Measurements from ENCODE around the gene HAO2.

HAO2 gene

DNA sequence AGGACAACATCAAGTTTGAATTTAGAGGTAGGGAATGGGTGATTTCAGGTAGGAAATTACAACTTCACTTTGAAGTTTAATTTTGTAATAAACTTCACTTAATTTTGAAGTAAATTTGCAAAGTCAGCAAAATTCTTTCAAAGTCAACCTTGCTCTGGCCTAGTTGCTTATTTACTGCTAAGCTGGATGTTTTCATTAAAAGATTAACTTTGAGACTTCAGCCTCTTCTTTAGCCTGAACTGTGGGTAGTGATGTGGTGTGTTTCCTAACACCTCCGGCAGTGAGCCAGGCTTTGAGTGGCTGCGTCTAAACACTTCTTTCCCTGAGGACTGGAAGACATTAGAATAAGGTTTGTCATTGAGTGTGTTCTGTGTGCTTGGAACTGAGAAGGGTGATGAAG, at the start of gene HAO2:
HAO2 (plus strand) TSS at position 232 of the 400 bp plus-strand sequence. CDS start 12,301 bp downstream, outside the sequence.
- Histone ChIP-seq H3K4me3 (ENCODE audit: low read depth in 1 of 5, low read length in 5 of 5) (no peak within 1 kb of the TSS), H3K9me3 (ENCODE audit: control insufficient read depth in 5 of 5, low read length in 5 of 5) (no peaks in the 10 kb centered on the region), H3K36me3 (ENCODE audit: control insufficient read depth in 5 of 5, insufficient read depth in 5 of 5, low read length in 5 of 5) (no peaks in the 10 kb centered on the region), H3K4me1 (ENCODE audit: control insufficient read depth in 5 of 5, insufficient read depth in 5 of 5, low read length in 5 of 5) (peaks cover 0 to 4% (median 0%) of the 10 kb centered on the region in 5 donors), H3K9ac (ENCODE audit: low read length in 5 of 5) (no peak within 1 kb of the TSS), H3K27ac (ENCODE audit: low read depth, low read length) (no peak within 1 kb of the TSS), H3K27me3 (ENCODE audit: control insufficient read depth in 5 of 5, insufficient read depth in 4 of 5, low read length in 5 of 5) (no peaks in the 10 kb centered on the region)

DNA sequence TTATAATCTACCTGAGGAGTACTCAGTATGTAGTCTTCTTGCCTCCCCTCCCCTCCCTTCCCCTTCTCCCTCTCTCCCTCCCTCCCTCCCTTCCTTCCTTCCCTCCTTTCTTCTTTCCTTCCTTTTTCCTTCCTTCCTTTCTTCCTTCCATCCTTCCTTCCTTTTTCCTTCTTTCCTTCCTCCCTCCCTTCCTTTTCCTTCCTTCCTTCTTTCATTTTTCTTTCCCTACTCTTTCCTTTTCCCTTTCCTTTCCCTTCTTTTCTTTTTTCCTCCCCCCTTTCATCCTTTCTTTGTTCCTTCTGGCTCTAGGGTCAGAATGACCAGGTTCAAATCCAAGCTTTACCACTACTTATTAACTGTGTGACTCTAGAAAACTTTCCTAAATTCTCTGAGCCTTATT, 48.5 kb upstream of the HAO2 start:
- H3K4me1 ChIP-seq (ENCODE audit: control insufficient read depth in 5 of 5, insufficient read depth in 5 of 5, low read length in 5 of 5) = no peaks in the 10 kb centered on the region
- no peak overlapping the region for H3K4me3 ChIP-seq (ENCODE audit: low read depth in 1 of 5, low read length in 5 of 5)
- peaks cover 0 to 3% (median 0%) of the 10 kb centered on the region in 5 donors for H3K27me3 ChIP-seq (ENCODE audit: control insufficient read depth in 5 of 5, insufficient read depth in 4 of 5, low read length in 5 of 5)
- no peaks in the 10 kb centered on the region for H3K36me3 ChIP-seq (ENCODE audit: control insufficient read depth in 5 of 5, insufficient read depth in 5 of 5, low read length in 5 of 5)
- H3K27ac ChIP-seq (ENCODE audit: low read depth, low read length) = no peak overlapping the region
- H3K9me3 ChIP-seq (ENCODE audit: control insufficient read depth in 5 of 5, low read length in 5 of 5) = no peaks in the 10 kb centered on the region
- no peak overlapping the region for H3K9ac ChIP-seq (ENCODE audit: low read length in 5 of 5)

DNA sequence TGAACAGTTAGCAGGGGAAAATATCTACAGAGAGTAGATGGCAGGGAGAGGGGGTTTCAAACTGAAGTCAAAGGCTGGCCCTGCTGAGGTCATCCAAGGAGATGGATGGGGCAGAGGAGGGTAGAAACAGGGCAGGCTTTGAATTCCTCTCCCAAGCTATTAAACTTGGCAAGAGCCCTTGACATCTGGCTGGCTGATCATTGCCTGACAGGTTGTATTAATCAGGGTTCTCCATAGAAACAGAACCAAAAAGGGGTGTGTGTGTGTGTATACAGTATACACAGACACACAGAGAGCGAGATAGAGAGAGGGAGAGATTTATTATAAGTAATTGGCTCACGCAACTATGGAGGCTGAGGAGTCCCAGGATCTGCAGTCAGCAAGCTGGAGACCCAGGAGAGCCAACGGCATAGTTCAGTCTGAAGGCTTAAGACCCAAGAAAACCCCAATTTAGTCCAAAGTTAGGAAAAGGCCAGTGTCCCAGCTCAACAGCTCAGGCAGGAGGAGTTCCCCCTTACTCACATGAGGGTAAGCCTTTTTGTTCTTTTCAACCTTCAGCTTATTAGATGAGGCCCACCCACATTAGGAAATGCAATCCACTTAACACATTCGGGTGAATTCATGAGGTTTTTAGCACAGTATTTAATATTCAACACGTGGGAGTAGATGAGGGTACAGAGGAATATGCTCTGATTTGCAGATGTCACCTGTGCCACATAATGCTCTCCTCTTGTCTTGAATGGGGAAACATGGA, 46.7 kb upstream of the HAO2 start:
- no peak overlapping the region for H3K27ac ChIP-seq (ENCODE audit: low read depth, low read length)
- no peak overlapping the region for H3K9ac ChIP-seq (ENCODE audit: low read length in 5 of 5)
- H3K36me3 ChIP-seq (ENCODE audit: control insufficient read depth in 5 of 5, insufficient read depth in 5 of 5, low read length in 5 of 5) = no peaks in the 10 kb centered on the region

DNA sequence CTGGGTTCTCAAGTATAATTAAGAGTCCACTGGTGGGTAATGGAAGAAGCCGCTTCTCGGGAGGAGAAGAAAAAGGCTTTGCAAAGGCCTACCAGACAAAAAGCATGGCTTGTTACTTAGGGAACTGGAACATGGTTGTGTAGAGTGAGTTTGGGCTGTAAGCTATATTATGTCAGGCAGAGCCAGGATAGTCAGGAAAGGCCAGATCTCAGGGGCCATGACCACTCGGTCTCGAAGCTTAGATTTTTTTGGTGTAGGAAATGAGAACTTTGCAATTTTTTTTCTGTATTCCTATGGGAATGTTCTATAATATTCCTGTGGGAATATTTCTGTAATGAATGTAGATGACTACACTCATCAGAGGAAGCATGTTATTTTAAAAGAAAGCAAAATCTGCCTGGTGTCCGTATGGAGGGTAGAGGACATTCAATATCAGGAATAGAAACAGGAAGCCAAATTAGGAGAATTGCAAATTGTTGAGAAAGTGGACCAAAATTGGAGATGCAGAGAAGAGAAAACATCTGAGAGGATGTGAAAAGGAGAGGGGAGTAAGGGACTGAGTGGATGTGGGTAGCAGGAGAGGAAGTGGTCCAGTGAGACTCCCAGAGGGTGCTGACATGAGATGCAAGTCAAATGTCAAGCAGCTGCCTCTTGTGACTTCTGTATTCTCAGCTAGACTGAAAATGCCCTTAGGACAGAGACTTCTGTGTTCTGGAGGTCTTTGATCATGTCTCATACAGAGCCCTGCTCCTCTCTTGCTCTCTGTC, 45.2 kb upstream of the HAO2 start:
- Histone ChIP-seq H3K27ac (ENCODE audit: low read depth, low read length) (no peak overlapping the region), H3K4me3 (ENCODE audit: low read depth in 1 of 5, low read length in 5 of 5) (no peak overlapping the region)

More for the DNA sequence above, 46.7 kb upstream of the HAO2 start:
- H3K4me1 ChIP-seq (ENCODE audit: control insufficient read depth in 5 of 5, insufficient read depth in 5 of 5, low read length in 5 of 5) = peaks cover 0 to 5% (median 2%) of the 10 kb centered on the region in 5 donors
- H3K27me3 ChIP-seq (ENCODE audit: control insufficient read depth in 5 of 5, insufficient read depth in 4 of 5, low read length in 5 of 5) = peaks cover 0 to 4% (median 0%) of the 10 kb centered on the region in 5 donors
- no peak overlapping the region for H3K4me3 ChIP-seq (ENCODE audit: low read depth in 1 of 5, low read length in 5 of 5)
- no peaks in the 10 kb centered on the region for H3K9me3 ChIP-seq (ENCODE audit: control insufficient read depth in 5 of 5, low read length in 5 of 5)

DNA sequence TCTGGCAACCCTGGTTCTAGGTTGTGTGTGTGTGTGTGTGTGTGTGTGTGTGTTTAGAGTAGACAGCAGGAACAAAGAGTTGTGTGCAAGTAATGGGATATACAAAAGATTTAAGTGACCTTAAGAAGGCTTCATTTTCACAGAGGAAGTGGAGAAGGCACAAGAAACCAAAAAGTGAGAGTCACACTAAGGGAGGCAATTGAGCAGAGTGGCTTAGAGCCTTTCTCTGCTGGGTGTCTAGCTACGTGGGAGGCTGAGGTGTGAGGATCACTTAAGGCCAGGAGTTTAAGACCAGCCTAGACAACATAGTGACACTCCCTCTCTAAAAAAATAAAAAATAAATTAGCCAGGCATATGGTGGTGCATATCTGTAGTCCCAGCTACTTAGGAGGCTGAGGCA, 44.4 kb upstream of the HAO2 start:
- Histone ChIP-seq H3K9ac (ENCODE audit: low read length in 5 of 5) (no peak overlapping the region), H3K4me1 (ENCODE audit: control insufficient read depth in 5 of 5, insufficient read depth in 5 of 5, low read length in 5 of 5) (peaks cover 0 to 14% (median 13%) of the 10 kb centered on the region in 5 donors), H3K36me3 (ENCODE audit: control insufficient read depth in 5 of 5, insufficient read depth in 5 of 5, low read length in 5 of 5) (no peaks in the 10 kb centered on the region), H3K9me3 (ENCODE audit: control insufficient read depth in 5 of 5, low read length in 5 of 5) (no peaks in the 10 kb centered on the region), H3K27ac (ENCODE audit: low read depth, low read length) (no peak overlapping the region), H3K4me3 (ENCODE audit: low read depth in 1 of 5, low read length in 5 of 5) (no peak overlapping the region), H3K27me3 (ENCODE audit: control insufficient read depth in 5 of 5, insufficient read depth in 4 of 5, low read length in 5 of 5) (peaks cover 0 to 7% (median 0%) of the 10 kb centered on the region in 5 donors)

More for the DNA sequence above, 45.2 kb upstream of the HAO2 start:
- H3K9ac ChIP-seq (ENCODE audit: low read length in 5 of 5) = no peak overlapping the region
- H3K36me3 ChIP-seq (ENCODE audit: control insufficient read depth in 5 of 5, insufficient read depth in 5 of 5, low read length in 5 of 5) = no peaks in the 10 kb centered on the region
- no peaks in the 10 kb centered on the region for H3K9me3 ChIP-seq (ENCODE audit: control insufficient read depth in 5 of 5, low read length in 5 of 5)
- peaks cover 0 to 7% (median 0%) of the 10 kb centered on the region in 5 donors for H3K27me3 ChIP-seq (ENCODE audit: control insufficient read depth in 5 of 5, insufficient read depth in 4 of 5, low read length in 5 of 5)
- H3K4me1 ChIP-seq (ENCODE audit: control insufficient read depth in 5 of 5, insufficient read depth in 5 of 5, low read length in 5 of 5) = peaks cover 0 to 14% (median 13%) of the 10 kb centered on the region in 5 donors

DNA sequence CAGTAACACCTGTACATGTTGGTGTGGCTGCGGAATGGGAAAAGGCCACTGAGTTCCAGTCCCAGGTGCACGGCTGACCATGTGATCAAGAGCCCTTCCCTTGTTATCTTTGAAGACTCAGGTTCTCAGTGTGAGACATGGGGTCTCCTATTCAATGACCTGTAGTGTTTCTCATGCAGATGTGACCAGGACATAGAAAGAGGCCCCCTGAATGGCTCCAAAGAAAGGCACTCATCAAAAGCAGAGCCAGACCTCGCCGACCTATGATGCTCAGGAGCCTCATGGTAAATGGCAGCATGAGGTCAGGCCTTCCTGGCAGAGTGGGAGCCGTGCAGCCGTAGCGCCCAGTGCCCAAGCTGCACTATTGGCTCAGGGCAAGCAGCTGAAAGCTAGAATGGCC, 42.3 kb upstream of the HAO2 start:
- Histone ChIP-seq H3K36me3 (ENCODE audit: control insufficient read depth in 5 of 5, insufficient read depth in 5 of 5, low read length in 5 of 5) (no peaks in the 10 kb centered on the region), H3K27ac (ENCODE audit: low read depth, low read length) (no peak overlapping the region), H3K9ac (ENCODE audit: low read length in 5 of 5) (no peak overlapping the region), H3K27me3 (ENCODE audit: control insufficient read depth in 5 of 5, insufficient read depth in 4 of 5, low read length in 5 of 5) (peaks cover 0 to 7% (median 0%) of the 10 kb centered on the region in 5 donors), H3K4me3 (ENCODE audit: low read depth in 1 of 5, low read length in 5 of 5) (no peak overlapping the region), H3K9me3 (ENCODE audit: control insufficient read depth in 5 of 5, low read length in 5 of 5) (no peaks in the 10 kb centered on the region), H3K4me1 (ENCODE audit: control insufficient read depth in 5 of 5, insufficient read depth in 5 of 5, low read length in 5 of 5) (peaks cover 0 to 14% (median 13%) of the 10 kb centered on the region in 5 donors)

DNA sequence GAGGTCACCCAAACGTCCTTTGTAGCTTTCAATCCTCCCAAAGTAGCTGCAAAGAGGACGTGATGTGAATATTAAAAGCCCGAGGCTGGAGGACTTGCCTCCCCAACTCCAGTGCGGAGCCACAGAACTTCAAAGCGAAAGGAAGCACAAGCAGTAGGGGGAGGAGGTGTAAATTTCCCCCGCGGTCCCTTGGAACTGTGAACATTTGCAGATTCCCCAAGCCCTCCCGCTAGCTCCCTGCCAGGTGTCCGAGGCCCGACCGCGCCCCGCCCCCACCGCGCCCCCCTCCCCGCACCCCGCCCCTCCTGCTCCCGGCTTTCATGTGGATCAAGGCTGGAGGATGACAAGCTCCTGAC, 41.5 kb upstream of the HAO2 start:
- Histone ChIP-seq H3K9me3 (ENCODE audit: control insufficient read depth in 5 of 5, low read length in 5 of 5) (no peaks in the 10 kb centered on the region), H3K36me3 (ENCODE audit: control insufficient read depth in 5 of 5, insufficient read depth in 5 of 5, low read length in 5 of 5) (no peaks in the 10 kb centered on the region), H3K4me1 (ENCODE audit: control insufficient read depth in 5 of 5, insufficient read depth in 5 of 5, low read length in 5 of 5) (peaks cover 0 to 14% (median 13%) of the 10 kb centered on the region in 5 donors), H3K4me3 (ENCODE audit: low read depth in 1 of 5, low read length in 5 of 5) (peak overlapping the region; percentile 51 to 66 (median 52)), H3K27ac (ENCODE audit: low read depth, low read length) (no peak overlapping the region), H3K27me3 (ENCODE audit: control insufficient read depth in 5 of 5, insufficient read depth in 4 of 5, low read length in 5 of 5) (peaks cover 0 to 7% (median 0%) of the 10 kb centered on the region in 5 donors), H3K9ac (ENCODE audit: low read length in 5 of 5) (peak overlapping the region in 2 of 5 donors; percentile 47 to 60)

DNA sequence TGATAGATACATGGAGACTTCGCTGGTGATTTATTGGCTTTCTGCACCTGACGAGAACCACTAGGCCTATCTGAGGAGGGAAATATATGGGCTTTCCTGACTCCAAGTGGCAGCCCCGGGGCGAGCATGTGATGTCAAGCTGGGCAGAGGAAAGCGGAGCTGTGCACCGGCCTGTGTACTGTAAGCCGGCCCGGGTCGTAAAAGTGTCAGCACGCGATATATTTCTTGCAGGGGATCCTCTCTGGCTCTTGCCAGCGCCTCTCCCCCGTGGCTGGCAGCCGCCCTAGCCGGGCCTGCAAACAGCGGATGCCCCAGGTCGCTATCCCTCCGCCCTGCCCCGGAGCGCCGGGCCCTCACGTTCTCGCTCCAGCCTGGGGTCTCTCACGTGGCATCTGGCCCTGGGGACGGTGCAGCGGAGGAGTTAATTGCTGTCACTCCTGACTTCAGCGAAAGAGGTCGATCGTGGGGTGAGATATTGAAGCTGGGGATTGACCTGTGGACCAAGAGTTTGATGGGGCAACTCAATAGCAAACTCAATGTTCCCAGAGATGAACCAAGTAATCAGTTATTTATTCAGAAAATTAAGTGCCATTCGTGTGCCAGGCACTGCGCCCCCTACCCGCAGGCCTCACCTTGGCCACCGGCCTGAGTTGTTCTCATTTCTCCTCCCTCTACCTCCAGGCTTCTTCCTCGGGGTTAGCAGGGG, 41.0 kb upstream of the HAO2 start:
- H3K27ac ChIP-seq (ENCODE audit: low read depth, low read length) = no peak overlapping the region
- H3K9ac ChIP-seq (ENCODE audit: low read length in 5 of 5) = peak overlapping the region in 3 of 5 donors; percentile 47 to 60 (median 57)
- H3K4me1 ChIP-seq (ENCODE audit: control insufficient read depth in 5 of 5, insufficient read depth in 5 of 5, low read length in 5 of 5) = peaks cover 0 to 14% (median 13%) of the 10 kb centered on the region in 5 donors
- H3K27me3 ChIP-seq (ENCODE audit: control insufficient read depth in 5 of 5, insufficient read depth in 4 of 5, low read length in 5 of 5) = peaks cover 0 to 7% (median 0%) of the 10 kb centered on the region in 5 donors
- peak overlapping the region; percentile 51 to 66 (median 52) for H3K4me3 ChIP-seq (ENCODE audit: low read depth in 1 of 5, low read length in 5 of 5)
- H3K36me3 ChIP-seq (ENCODE audit: control insufficient read depth in 5 of 5, insufficient read depth in 5 of 5, low read length in 5 of 5) = no peaks in the 10 kb centered on the region
- H3K9me3 ChIP-seq (ENCODE audit: control insufficient read depth in 5 of 5, low read length in 5 of 5) = no peaks in the 10 kb centered on the region

DNA sequence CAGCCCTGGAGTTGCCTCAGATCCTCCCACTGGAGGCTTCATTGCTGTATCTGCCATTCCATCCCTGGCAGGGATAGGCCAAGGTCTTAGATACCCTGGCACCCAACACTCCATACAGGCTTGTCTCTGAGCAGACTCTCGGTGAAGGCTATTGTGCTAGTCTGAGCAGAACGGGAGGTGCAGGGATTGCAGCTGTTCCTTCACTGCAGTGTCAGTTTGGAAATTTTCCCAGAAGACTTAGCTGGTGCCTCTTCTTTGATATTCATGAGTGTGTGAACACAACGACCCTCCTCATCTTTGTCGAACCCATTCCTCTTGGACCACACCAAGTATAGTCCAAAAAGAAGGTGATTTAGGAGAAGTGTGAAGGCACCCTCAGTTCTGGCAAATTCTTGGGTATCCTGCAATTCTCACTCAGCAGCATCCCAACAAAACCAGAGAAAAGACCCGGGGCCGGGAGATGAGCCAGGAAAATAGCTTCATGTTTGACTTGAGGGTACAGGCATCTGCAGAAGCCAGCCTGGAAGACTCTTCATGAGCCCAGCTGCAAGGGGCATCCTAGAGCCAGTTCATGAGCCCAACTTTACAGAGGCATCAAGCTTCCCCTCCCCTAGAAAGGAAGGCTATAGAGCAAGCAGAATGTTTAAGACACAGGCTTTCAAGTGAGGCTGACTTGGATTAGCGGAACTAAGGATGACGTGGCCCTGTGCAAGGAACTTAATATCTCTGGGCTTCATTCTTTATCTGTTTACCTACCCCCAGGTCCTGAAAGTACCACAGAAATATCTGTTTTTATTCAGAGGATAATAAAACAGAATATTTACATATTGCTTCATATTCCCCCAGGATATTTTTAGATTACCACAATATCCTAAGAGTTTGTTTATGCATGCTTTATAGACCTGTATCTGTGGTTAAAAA, 38.8 kb upstream of the HAO2 start:
- H3K9ac ChIP-seq (ENCODE audit: low read length in 5 of 5) = no peak overlapping the region
- H3K4me3 ChIP-seq (ENCODE audit: low read depth in 1 of 5, low read length in 5 of 5) = no peak overlapping the region
- no peaks in the 10 kb centered on the region for H3K36me3 ChIP-seq (ENCODE audit: control insufficient read depth in 5 of 5, insufficient read depth in 5 of 5, low read length in 5 of 5)
- no peak overlapping the region for H3K27ac ChIP-seq (ENCODE audit: low read depth, low read length)
- no peaks in the 10 kb centered on the region for H3K9me3 ChIP-seq (ENCODE audit: control insufficient read depth in 5 of 5, low read length in 5 of 5)
- peaks cover 0 to 7% (median 0%) of the 10 kb centered on the region in 5 donors for H3K27me3 ChIP-seq (ENCODE audit: control insufficient read depth in 5 of 5, insufficient read depth in 4 of 5, low read length in 5 of 5)
- peaks cover 0 to 14% (median 13%) of the 10 kb centered on the region in 5 donors for H3K4me1 ChIP-seq (ENCODE audit: control insufficient read depth in 5 of 5, insufficient read depth in 5 of 5, low read length in 5 of 5)

Measured in subcutaneous abdominal adipose tissue (tissue), 5 donors.